ENCODE measurements around the gene UNC119. TPM values are rescaled to one million over a fixed set of nuclear protein-coding genes. Genes with fewer than 3 reads are reported as not detected.

UNC119 gene
- polyA plus RNA-seq, 1 donor from 2014 or later = 218 TPM

- no peak for TF ChIP-seq REST (IDR thresholded peaks at IDR 0.05; ENCODE audit: borderline replicate concordance)
- no peak for TF ChIP-seq RAD21 (conservative IDR thresholded peaks at IDR 0.05)
- no peak for TF ChIP-seq EZH2 (IDR thresholded peaks at IDR 0.05; ENCODE audit: borderline replicate concordance, insufficient read depth, low read length, poor library complexity, severe bottlenecking)
- TF ChIP-seq SMC3 (conservative IDR thresholded peaks at IDR 0.05; ENCODE audit: poor library complexity) = no peak
- no peak for TF ChIP-seq CTCF (IDR thresholded peaks at IDR 0.05; ENCODE audit: poor library complexity, severe bottlenecking)
- no peak for TF ChIP-seq EP300 (conservative IDR thresholded peaks at IDR 0.05; ENCODE audit: poor library complexity, severe bottlenecking)
- TF ChIP-seq MXI1 (conservative IDR thresholded peaks at IDR 0.05; ENCODE audit: poor library complexity, severe bottlenecking) = no peak
- TF ChIP-seq TAF1 (IDR thresholded peaks at IDR 0.05; ENCODE audit: low read depth) = no peak
- TF ChIP-seq POLR2AphosphoS5 (IDR thresholded peaks at IDR 0.05) = no peak
- Histone ChIP-seq H3K4me3 (ENCODE audit: low read length) (no peak overlapping the region), H3F3A (ENCODE audit: insufficient read depth, low read length, poor library complexity, severe bottlenecking) (no peaks in the 10 kb centered on the region), H3K36me3 (ENCODE audit: insufficient read depth, low read length) (no peaks in the 10 kb centered on the region), H4K20me1 (ENCODE audit: insufficient read depth) (no peaks in the 10 kb centered on the region), H3K27ac (ENCODE audit: low read length) (no peak overlapping the region), H3K9ac (ENCODE audit: low read length) (no peak overlapping the region), H3K79me2 (replicated peaks; ENCODE audit: insufficient read depth, low read length) (no peaks in the 10 kb centered on the region), H3K4me2 (ENCODE audit: low read length) (no peak overlapping the region), H3K27me3 (ENCODE audit: insufficient read depth, low read depth, low read length) (no peaks in the 10 kb centered on the region), H3K9me2 (ENCODE audit: insufficient read depth, low read length) (no peaks in the 10 kb centered on the region), H3K9me3 (ENCODE audit: low read length) (no peaks in the 10 kb centered on the region), H2AFZ (ENCODE audit: low read depth, low read length) (no peak overlapping the region)
Measured at GRCh38 chr17:28507567-28508203, 44.7 kb downstream of the UNC119 start.

- no peak overlapping the region for H3K4me3 ChIP-seq (ENCODE audit: low read length)
- no peaks in the 10 kb centered on the region for H3K36me3 ChIP-seq (ENCODE audit: insufficient read depth, low read length)
- H3K27ac ChIP-seq (ENCODE audit: low read length) = no peak overlapping the region
- no peaks in the 10 kb centered on the region for H4K20me1 ChIP-seq (ENCODE audit: insufficient read depth)
- no peaks in the 10 kb centered on the region for H3K9me2 ChIP-seq (ENCODE audit: insufficient read depth, low read length)
- H3K9ac ChIP-seq (ENCODE audit: low read length) = no peak overlapping the region
- H3K27me3 ChIP-seq (ENCODE audit: insufficient read depth, low read depth, low read length) = no peaks in the 10 kb centered on the region
- no peaks in the 10 kb centered on the region for H3K9me3 ChIP-seq (ENCODE audit: low read length)
- no peak overlapping the region for H3K4me2 ChIP-seq (ENCODE audit: low read length)
- no peaks in the 10 kb centered on the region for H3K79me2 ChIP-seq (replicated peaks; ENCODE audit: insufficient read depth, low read length)
- TF ChIP-seq SMC3 (conservative IDR thresholded peaks at IDR 0.05; ENCODE audit: poor library complexity) (no peak), EZH2 (IDR thresholded peaks at IDR 0.05; ENCODE audit: borderline replicate concordance, insufficient read depth, low read length, poor library complexity, severe bottlenecking) (no peak), EP300 (conservative IDR thresholded peaks at IDR 0.05; ENCODE audit: poor library complexity, severe bottlenecking) (no peak), POLR2AphosphoS5 (IDR thresholded peaks at IDR 0.05) (no peak), RAD21 (conservative IDR thresholded peaks at IDR 0.05) (no peak), CTCF (IDR thresholded peaks at IDR 0.05; ENCODE audit: poor library complexity, severe bottlenecking) (no peak), TAF1 (IDR thresholded peaks at IDR 0.05; ENCODE audit: low read depth) (no peak), REST (IDR thresholded peaks at IDR 0.05; ENCODE audit: borderline replicate concordance) (no peak), MXI1 (conservative IDR thresholded peaks at IDR 0.05; ENCODE audit: poor library complexity, severe bottlenecking) (no peak)
- no peak overlapping the region for H2AFZ ChIP-seq (ENCODE audit: low read depth, low read length)
- H3F3A ChIP-seq (ENCODE audit: insufficient read depth, low read length, poor library complexity, severe bottlenecking) = no peaks in the 10 kb centered on the region
Measured at GRCh38 chr17:28506763-28507487, 45.5 kb downstream of the UNC119 start.

Data from neural cell (in vitro differentiated cells).